Measurements from ENCODE around the gene RCAN2.

DNA sequence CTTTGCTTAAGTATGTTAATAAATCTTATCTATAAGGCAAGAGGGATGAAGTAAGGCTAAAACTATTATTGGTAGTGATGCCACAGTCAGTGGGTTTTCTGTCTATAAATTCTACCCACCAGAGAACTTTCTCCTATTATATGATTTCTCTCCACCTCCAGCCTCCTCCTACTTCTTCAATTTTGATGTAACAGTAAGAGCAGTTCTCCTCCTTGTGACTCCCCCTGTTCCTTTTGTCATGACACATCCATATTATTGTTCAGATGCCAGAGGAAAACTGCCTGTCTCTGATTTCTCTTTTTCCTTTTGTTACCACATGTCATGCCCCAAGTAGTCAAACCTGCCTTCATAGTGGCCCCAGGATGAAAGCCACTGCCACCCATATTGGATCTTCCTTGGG is 9.1 kb upstream of the RCAN2 start:
- no peak for TF ChIP-seq POLR2AphosphoS5 (IDR thresholded peaks at IDR 0.05; ENCODE audit: low read depth)
- TF ChIP-seq, protein P1, sequence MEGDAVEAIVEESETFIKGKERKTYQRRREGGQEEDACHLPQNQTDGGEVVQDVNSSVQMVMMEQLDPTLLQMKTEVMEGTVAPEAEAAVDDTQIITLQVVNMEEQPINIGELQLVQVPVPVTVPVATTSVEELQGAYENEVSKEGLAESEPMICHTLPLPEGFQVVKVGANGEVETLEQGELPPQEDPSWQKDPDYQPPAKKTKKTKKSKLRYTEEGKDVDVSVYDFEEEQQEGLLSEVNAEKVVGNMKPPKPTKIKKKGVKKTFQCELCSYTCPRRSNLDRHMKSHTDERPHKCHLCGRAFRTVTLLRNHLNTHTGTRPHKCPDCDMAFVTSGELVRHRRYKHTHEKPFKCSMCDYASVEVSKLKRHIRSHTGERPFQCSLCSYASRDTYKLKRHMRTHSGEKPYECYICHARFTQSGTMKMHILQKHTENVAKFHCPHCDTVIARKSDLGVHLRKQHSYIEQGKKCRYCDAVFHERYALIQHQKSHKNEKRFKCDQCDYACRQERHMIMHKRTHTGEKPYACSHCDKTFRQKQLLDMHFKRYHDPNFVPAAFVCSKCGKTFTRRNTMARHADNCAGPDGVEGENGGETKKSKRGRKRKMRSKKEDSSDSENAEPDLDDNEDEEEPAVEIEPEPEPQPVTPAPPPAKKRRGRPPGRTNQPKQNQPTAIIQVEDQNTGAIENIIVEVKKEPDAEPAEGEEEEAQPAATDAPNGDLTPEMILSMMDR (IDR thresholded peaks at IDR 0.05; ENCODE audit: insufficient read depth, low read length): no peak
- TF ChIP-seq, protein P2, sequence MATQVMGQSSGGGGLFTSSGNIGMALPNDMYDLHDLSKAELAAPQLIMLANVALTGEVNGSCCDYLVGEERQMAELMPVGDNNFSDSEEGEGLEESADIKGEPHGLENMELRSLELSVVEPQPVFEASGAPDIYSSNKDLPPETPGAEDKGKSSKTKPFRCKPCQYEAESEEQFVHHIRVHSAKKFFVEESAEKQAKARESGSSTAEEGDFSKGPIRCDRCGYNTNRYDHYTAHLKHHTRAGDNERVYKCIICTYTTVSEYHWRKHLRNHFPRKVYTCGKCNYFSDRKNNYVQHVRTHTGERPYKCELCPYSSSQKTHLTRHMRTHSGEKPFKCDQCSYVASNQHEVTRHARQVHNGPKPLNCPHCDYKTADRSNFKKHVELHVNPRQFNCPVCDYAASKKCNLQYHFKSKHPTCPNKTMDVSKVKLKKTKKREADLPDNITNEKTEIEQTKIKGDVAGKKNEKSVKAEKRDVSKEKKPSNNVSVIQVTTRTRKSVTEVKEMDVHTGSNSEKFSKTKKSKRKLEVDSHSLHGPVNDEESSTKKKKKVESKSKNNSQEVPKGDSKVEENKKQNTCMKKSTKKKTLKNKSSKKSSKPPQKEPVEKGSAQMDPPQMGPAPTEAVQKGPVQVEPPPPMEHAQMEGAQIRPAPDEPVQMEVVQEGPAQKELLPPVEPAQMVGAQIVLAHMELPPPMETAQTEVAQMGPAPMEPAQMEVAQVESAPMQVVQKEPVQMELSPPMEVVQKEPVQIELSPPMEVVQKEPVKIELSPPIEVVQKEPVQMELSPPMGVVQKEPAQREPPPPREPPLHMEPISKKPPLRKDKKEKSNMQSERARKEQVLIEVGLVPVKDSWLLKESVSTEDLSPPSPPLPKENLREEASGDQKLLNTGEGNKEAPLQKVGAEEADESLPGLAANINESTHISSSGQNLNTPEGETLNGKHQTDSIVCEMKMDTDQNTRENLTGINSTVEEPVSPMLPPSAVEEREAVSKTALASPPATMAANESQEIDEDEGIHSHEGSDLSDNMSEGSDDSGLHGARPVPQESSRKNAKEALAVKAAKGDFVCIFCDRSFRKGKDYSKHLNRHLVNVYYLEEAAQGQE (IDR thresholded peaks at IDR 0.05; ENCODE audit: insufficient replicate concordance, low read depth): no peak
- TF ChIP-seq GABPA (IDR thresholded peaks at IDR 0.05; ENCODE audit: low read depth): no peak

Data from HL-60 (cell line).